ENCODE measurements around the gene REEP6. TPM values are rescaled to one million over a fixed set of nuclear protein-coding genes. Genes with fewer than 3 reads are reported as not detected.

REEP6 gene
- total and polyA plus RNA-seq, 2 of the 8 experiments (the other 6 are each of a cell fraction or from before 2014, with no cell fraction given) = 12.6 to 20.7 TPM

GRCh38 chr19:1445185-1445931 lies 45.6 kb upstream of the REEP6 start (continued):
- TF ChIP-seq CTCF (IDR thresholded peaks at IDR 0.05; ENCODE audit: control extremely low read depth in 1 of 3, insufficient read depth in 1 of 3, low read depth in 1 of 3, low read length in 3 of 3) (peak; percentile 78 to 94 (median 87)), SIRT6 (IDR thresholded peaks at IDR 0.05; ENCODE audit: low read length) (no peak), KDM4A (IDR thresholded peaks at IDR 0.05; ENCODE audit: low read depth, low read length, severe bottlenecking) (peak; percentile 64), E2F6 (IDR thresholded peaks at IDR 0.05) (no peak), SP4 (IDR thresholded peaks at IDR 0.05; ENCODE audit: low read length) (no peak), HDAC2 (IDR thresholded peaks at IDR 0.05; ENCODE audit: borderline replicate concordance in 1 of 2, low read depth in 2 of 2, low read length in 2 of 2) (peak; percentile 65 to 79; a peak in 2 of 4 replicates), FOSL1 (IDR thresholded peaks at IDR 0.05; ENCODE audit: insufficient read depth, low read depth, low read length) (no peak), CREB1 (IDR thresholded peaks at IDR 0.05) (no peak; the same call in 1 of the 2 replicates)

All from H1 (cell line).